Stimulated activated CD4-positive, alpha-beta T cell treated with anti-CD3 and anti-CD28 coated beads, Interleukin-2, amount 100 ng/mL, for 4 hours (primary cell): ENCODE measurements around the gene RSPO3.
"Not testable (repeated sequence)": the region's sequence is repeated elsewhere in the genome, so short reads cannot be mapped to it uniquely, and the experiment has no call there.

ENCODE experiments used
- DNase-seq: peaks from one replicate; pipeline ENCODE4 v3.0.0-alpha.2; 2020; ENCODE audit warnings: low read depth

RSPO3 gene, protein sequence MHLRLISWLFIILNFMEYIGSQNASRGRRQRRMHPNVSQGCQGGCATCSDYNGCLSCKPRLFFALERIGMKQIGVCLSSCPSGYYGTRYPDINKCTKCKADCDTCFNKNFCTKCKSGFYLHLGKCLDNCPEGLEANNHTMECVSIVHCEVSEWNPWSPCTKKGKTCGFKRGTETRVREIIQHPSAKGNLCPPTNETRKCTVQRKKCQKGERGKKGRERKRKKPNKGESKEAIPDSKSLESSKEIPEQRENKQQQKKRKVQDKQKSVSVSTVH

DNA sequence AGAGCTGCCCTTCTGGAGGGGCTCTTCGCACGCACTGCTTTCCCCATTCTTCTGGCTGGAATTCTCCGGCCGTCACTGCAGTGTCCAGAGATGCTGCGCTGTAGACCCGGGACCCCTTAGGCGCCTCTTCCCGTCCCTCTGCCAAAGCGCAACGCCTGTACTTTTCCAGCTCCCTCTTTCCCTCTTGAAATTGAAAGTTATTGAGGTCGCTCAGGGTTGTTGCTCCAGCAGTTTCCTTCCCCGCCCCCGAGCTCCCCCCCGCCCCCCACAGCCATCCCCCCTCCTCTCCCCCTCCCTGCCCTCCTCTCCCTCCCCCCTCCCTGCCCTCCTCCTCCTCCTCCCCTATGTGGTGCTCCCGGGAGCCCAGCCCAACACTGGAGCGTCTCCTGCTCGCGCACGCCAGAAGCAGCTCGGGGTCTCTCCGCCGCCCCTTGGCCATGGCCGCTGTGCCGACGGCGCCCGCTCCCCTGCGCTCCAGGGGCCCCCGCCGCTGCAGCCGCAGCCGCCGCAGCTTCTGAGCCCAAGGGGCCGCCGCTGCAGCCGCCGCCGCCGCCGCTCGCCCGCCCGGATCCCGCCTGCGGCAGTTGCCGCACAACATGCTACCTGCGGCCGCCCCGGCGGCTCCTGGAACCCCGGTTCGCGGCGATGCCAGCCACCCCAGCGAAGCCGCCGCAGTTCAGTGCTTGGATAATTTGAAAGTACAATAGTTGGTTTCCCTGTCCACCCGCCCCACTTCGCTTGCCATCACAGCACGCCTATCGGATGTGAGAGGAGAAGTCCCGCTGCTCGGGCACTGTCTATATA lies at the start of gene RSPO3:
Gene RSPO3 (plus strand): TSS at position 374 of the 804 bp plus-strand sequence. CDS start 522 bp downstream, outside the sequence.
- DNase-seq = no peak

DNA sequence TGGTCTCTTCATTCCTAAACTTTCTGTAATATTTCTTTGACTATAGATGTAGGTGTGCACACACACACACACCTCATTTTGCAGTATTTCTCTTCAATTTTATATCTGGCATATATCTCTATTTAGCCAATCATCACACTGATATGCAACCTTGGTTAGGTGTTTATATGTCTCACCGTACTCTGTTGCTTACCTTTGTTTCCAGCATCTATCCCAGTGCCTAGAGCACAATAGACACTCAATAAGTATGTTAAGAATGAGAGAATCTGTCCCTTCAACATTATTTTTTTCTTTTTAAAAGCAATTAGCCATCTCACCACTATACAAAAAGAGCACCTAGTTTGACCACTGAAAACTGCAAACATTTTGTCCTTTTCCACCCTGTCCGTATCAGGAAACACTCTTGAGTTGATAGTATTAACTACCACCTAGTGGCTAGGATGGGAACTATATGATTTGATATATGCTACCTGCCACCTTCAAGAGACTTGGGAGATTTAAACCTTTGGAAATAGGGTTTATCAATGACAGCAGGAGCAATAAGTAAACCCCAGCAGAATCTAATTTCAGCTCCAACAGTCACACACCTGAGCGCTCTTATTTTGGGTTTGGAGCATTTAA lies 48.7 kb upstream of the RSPO3 start:
- DNase-seq = no peak

DNA sequence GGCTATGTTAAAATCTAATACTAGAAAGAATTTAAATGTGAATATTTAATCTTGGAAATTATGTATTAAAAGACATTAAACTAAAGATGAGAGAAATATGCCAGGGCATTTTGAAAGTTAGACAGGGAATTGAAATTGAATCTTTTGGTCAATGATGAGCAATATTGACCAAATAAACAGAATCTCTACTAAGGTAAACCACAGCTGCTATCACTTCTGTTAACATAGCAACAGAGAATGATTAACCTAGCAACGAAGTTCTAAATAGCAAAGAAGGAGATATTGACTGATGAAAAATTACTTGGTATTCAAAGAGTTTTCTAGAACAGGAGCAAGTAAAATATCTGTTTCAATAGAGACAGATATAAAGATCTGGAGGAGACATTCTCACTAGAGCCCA lies 45.2 kb upstream of the RSPO3 start:
- no peak for DNase-seq

DNA sequence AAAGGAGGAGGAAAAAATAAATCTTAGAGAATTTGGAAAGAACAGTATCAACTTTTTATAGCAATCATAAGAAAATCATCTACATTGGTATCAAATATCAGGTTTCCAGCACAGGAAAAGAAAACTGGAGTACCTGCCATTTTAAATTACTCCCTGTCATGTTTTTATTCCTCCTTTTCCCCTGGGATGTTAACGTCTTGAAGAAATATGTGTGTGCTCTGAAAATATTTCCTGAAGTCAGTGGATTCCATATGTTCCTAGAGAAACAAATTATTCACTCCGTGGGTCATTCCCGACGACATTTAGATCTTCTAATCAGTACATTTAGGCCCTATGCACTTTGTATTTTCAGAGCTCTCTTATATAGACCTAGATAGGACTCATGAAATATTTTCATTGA lies 42.0 kb upstream of the RSPO3 start:
- DNase-seq = no peak

DNA sequence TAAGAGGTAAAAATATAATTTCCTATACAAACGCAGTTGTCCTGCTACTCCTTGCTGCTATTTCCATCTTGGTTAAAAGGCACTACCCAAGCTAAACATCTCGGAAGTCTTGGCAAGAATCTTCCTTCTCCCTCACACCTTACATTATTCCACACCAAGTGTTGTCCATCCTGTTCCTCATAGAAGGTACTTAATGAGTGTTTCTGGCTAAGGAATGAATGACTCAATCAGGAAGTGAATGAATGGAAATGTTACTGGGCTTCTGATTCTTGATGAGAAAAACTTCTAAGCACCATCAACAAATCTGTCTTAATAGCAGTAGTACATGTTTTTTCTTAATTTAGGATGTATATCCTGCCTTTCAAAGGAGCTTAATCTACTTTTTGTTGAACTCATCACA lies 40.6 kb upstream of the RSPO3 start:
- no peak for DNase-seq

DNA sequence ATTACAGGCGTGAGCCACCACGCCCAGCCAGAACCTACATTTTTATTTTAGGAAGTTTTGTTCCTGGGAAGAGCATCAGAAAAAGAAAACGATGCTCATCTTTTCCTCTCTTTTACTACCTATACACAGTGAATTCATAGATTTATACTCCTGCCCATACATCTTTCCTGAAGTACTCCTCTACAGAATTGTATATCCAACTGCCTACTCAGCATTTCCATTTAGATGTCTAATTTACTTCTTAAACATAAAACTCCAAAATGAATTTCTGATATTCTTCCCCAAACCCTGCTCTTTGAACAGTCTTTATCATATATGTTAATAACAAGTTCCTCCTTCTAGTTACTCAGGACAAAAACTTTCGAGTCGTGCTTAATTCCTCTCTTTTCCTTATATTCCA lies 39.8 kb upstream of the RSPO3 start:
- no peak for DNase-seq

DNA sequence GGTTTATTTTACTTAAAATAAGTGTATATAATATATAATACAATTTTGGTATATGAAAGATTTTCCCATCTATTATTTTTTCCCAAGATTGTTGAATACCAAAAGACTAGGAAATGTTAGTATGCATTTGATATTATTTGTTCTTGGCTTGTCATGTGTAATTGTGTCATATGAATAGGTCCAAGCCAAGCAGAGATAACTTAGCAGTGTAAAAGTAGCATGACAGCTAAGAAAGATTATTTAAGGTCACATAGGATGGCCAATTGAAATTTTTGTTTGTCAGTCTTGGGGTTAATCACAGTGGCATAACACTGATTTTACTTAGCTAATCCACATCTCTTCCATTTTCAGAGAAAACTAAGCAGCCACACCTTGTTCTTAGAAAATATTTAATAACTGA lies 38.8 kb upstream of the RSPO3 start:
- no peak for DNase-seq

DNA sequence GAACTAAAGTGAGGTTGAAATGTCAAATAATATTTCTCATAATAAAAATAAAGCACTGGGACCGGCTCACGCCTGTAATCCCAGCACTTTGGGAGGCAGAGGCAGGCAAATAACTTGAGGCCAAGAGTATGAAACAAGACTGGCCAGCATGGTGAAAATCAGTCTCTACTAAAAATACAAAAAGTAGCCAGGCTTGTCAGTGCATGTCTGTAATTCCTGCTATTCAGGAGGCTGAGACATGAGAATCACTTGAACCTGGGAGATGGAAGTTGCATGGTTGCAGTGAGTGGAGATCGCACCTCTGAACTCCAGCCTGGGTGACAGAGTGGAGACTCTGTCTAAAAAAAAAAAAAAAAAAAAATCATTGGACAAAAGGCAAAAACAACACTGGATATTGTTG lies 38.4 kb upstream of the RSPO3 start:
- DNase-seq = no peak

DNA sequence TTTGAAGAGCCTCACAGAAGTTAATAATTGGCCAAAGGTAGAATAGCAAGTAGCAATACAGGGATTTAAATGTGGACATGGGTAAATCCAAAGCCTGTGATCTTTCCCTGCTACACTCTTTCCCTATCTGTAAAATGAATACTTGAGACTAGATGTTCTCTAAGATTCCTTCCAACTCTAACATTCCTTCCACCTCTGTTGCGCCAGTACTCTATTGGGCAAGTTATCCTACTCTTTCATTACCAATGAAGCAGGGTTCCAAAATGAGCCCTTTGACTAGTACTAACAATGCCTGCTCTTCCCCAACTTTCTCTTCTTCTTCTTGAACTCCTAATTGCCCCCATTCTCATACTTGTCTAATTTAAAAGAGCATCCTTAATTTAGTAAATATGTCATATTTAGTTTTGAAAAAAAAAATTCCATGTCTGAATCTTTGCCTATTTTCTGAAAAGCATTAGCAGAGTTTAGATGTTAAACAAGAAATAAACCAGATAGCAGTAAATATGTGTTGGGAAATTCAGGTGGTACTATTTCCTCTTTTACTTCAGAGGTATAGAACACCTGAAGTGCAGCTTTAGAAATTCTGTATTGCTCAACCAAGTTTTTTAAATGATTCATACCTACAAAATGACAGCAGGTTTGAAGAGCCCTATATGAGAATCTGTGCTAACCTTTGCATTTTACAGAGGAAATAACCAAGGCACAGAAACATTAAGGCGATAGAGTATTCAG lies 35.1 kb upstream of the RSPO3 start:
- DNase-seq = no peak

DNA sequence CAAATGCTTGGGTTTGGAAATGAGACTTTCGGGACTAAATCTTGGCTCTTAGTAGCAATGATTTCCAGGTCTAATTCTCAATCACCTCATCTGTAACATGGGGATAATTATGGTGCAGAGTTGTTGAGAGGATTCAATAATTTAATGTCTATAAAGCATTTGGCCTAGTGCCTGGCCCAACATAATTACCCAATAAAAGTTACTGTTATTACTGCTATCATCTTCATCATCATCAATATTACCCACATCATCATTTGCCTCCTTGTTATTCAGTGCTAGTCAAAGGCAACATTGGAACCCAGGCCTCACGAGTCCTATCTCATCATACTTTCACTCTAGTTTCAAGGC lies 34.5 kb upstream of the RSPO3 start:
- DNase-seq = no peak

DNA sequence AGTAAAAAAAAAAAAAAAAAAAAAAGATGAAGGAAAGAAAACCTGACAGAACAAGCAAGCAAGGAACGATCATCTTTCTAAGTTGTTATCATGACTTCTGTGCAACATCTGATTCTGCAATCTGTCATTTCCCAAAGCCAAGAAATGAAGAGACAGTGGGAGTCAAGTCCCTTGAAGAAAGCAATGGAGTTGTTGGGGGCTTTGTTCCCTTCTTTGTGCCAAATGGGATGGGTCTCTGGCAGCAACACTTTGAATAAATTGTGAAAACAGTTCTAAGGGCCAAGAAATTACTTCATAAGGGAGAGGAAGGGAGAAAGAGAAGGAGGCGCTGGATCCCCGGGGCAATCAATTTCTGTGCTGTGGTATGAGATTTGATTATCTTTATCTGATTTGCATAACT lies 33.3 kb upstream of the RSPO3 start:
- DNase-seq = no peak

DNA sequence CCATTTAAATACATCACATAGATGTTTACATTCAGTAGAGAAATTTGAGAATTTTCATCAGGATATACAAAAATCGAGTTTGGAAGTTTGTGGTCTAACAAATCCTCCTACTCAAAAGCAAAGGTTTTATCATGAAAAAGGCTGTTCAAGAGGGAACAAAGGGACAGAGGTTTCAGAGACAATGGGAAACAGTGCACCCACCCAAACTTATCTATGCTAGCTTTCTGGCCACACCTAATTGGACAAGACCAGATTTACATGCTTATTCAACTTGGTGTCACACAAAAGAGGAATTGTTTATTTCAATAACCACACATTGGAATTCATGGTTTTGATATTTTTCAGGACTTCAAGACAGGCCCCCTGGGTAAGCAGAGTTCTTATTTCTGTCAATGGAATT lies 28.4 kb upstream of the RSPO3 start:
- no peak for DNase-seq

DNA sequence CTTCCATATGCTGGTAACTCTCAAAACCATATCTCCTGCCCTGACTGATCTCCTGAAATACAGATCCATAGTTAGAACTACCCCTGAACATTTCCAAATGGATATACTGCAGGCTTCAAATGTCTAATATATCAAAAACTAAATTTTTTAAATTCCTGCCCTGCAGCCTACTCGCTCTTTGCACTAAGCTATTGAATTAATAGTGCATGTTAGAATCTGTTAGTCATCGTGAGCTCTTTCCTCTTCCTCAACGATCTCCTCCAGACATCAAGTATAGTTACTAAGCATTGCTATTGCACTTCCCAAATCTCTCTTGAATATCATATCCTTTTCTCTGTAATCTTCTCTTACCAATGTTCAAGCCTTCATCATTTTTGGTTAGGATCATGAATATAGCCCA lies 26.0 kb upstream of the RSPO3 start:
- DNase-seq = no peak

DNA sequence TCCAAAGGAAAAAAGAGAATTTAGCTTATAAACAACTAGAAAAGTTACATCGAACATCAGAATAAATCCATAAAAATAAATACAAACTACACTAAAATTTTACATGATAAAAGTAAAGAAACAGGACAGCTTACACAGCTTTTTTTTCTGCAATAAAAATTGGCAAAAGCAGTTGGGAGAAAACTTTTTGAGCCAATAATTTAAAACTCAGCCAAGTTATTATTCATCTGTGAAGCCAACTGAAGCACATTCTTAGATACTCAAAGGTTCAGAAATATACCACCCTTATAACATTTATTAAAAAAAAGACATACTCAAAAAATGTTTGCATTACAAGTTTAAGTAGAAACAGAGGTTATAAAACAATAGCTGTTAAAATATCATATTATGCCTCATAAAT lies 23.7 kb upstream of the RSPO3 start:
- DNase-seq = no peak

DNA sequence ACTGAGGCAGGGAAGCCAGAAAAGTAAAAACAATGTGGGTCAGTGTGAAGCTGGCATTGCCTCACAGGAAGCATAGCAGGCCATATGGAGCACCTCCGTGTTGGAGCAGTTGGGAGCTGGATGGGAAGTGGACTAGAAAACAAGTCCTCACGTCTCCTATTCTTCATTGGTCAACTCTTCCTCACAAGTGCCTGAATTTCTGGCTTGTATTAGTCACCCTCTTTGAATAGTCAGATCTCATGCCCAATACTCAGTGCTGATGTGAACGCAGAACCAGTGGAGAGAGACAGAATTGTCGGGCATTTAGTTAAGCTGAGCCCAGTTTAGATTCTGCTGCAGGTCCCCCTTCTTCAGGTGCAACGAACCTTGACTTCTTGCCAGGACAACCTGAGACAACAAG lies 22.3 kb upstream of the RSPO3 start:
- DNase-seq = no peak

DNA sequence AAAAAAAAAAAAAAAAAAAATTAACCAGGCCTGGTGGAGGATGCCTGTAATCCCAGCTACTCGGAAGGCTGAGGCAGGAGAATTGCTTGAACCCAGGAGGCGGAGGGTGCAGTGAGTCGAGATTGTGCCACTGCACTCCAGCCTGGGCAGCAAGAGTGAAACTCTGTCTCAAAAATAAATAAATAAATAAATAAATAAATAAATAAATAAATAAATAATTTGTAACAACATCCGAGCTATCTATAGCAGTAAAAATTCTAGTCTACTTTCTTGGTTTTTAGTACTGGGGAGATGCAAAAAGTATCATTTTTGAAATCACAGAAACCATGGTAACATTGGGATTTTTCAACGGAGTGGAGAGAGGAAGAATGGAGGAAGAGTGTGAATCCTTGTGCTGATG lies 21.0 kb upstream of the RSPO3 start:
- DNase-seq = not testable (repeated sequence)

DNA sequence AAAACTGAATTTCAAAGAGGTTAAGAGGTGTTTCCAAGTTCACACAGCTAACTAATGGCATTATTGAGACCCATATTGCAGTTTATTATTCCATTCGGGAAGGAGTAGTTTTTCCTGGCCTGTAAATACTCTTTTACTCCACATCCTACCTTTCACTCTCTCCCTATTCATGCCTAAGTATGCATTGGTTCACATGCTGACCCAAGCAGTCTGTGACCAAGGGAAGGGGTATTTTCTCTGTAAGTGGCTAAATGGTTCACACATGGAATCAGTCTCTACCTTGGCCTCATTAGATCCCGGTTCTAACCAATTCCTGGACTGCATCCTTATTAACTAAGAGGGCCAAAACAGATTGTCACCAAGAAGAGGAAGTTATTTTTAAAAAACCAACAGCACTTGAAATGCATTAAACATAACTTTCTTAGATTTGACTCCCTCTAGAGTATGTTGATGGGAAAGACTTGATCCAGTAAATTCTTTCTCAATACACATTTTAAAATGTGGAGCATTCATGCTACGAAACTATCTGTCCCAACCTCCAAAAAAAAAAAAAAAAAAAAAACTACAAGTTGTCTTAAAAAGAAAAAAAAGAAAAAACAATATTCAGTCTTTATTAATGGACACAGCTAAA lies 17.8 kb upstream of the RSPO3 start:
- DNase-seq = no peak

DNA sequence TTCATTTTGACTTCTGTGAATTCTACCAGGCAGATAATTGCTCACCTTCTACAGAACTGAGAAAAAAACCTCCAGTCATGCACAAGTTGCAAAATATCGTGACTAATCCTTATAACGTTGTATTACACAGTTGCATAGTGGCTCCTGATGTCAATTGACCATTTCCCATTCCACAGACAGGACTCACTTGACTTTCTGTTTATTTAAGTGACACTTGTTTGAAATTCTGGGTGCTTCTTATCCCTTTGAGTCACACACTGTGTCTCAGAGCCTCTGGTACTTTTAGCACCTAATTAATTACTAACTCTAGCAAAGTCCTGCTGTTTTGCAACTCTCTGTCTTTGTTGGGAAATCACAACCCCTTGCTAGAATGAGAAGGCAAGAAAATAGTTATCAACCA lies 16.2 kb upstream of the RSPO3 start:
- no peak for DNase-seq

DNA sequence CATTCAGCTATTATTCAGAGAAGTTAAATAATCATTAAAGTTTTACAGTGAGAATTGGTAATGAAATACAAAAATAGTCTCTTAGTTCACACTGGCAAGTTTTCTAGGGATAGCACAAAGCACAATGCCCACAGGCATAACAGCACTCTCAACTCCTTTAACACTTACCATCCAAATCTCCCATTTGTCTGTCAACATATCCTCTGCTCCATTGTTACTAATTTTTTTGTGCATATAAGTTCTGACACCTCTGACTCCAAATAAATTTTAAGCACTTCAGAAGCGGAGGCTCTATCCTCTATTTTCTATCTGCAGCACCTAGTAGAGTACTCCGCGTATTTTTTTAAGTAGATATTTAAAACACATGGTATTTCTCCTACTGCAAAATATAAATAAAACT lies 15.6 kb upstream of the RSPO3 start:
- DNase-seq = no peak

DNA sequence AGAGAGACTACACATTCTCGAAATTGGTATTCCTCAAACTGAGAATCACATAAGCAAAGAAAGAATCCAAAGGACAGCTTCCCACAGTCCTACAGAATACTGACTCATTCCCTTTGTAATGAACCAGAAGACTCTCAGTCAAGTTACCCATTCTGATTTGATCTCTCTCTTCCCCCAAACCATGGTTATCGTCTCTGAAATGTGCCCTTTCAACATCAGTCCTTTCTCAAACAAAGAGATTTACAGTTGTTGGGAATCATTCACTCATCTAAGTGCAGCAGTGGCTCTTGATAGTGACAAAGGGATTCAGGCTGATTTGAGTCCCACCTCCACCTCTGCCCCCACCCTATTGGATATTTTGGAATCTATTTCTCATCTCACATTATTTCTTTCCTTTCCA lies 15.0 kb upstream of the RSPO3 start:
- DNase-seq = no peak

DNA sequence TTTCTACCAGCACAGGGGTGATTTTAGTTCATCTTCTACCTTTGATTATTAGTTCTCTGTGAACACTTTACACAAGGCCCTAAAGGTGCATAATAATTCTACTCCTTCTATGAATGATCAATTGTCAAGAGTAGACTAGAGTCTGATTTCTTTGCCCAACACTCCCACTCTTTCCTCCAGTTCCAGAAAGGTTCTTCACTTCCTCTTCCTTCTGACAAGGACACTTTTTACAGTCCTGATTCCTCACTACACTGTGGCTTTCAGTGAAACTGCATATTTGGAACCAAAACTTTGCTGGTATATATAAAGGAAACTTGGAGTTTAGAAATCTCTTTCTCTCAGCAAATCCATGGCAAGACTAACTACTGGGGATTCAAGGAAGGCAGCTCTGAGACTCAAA lies 10.6 kb upstream of the RSPO3 start:
- DNase-seq = no peak

DNA sequence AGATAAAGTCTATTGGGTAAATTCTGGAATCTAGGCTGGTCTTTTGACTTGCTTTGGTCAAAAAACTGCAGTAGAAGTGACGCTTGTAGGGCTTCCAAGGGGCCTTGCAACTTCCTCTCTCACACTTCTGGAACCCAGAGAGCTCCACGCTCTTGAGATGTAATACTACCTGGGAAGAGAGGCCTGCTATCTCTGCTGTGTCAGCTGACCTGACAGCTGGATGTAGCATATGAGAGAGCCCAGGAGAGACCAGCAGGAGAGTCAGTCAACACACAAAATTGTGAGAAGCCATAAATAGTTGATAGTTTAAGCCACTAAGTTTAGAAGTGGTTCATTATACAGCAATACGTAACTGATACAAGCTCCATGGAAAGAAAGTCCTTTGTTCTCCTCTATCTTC lies 7.8 kb upstream of the RSPO3 start:
- DNase-seq = no peak
